ENCODE results near the gene SSRP1. TPM values are rescaled to one million over a fixed set of nuclear protein-coding genes. Genes with fewer than 3 reads are reported as not detected.

Gene SSRP1
- polyA plus RNA-seq, 2 of the 4 experiments (the other 2 are of a cell fraction): 288 to 357 TPM

DNA sequence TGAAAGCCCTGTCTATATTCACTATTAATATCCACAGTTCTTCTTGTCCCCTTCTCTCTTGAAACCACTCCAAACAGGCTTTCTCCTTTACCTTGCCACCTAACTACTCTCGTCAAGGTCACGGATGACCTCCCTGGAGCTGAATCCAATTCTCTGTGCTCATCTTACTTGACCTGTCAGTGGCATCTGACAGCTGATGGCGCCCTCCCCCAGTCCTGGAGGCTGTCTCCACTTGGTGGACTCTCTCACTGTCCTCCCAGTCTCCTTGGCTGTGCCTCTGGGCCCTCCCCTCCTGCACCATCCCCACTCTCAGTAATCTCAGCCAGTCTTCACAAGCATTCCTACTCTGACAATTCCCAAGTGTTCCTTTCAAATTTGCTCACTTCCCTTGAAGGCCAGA, 19.7 kb downstream of the SSRP1 start (continued):
- TF ChIP-seq, protein P1, sequence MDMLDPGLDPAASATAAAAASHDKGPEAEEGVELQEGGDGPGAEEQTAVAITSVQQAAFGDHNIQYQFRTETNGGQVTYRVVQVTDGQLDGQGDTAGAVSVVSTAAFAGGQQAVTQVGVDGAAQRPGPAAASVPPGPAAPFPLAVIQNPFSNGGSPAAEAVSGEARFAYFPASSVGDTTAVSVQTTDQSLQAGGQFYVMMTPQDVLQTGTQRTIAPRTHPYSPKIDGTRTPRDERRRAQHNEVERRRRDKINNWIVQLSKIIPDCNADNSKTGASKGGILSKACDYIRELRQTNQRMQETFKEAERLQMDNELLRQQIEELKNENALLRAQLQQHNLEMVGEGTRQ (IDR thresholded peaks at IDR 0.05): no peak
- no peak for TF ChIP-seq CBX8 (IDR thresholded peaks at IDR 0.05)
- TF ChIP-seq NPAS2 (CRISPR knock-in tag; IDR thresholded peaks at IDR 0.05; ENCODE audit: borderline replicate concordance): no peak

DNA sequence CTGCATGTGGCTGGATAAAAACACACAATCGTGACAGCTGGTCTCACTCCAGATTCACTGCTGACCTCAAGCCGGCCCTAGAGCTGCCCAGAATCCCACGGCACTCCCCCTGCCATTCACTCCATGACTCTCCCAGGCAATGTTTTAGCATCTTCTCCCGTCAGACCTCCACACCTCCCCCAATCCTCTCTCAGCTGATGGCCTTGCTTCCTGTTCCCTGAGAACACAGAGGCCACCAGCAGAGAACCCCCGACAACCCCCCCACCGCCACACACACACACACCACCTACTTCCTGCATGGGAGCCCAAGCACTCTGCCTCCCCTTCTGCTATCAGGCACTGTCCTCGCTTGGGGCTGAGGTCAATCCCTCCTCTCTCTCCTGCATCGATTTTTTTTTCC, 20.2 kb downstream of the SSRP1 start:
- ChIA-PET POLR2A (no interaction called here), CTCF (interaction anchor here (0.6 to 1.2 kb wide), 3 partner anchors 66 to 212 kb away, joined by 3 to 4 read pairs (median 4); no protein-coding TSS in a partner anchor)
- 78% methylated on average over 7 of the region's 8 CpGs for WGBS (ENCODE audit: missing lambda C conversion rate)
- no peak for DNase-seq (ENCODE audit: low read depth in 1 of 2, low spot score in 1 of 2)
- Histone ChIP-seq H3K4me3 (no peak overlapping the region), H3K4me1 (peaks cover 31% of the 10 kb centered on the region), H3K4me2 (no peak overlapping the region), H3K9me3 (no peaks in the 10 kb centered on the region), H3K27ac (no peak overlapping the region)
- no peak for FAIRE-seq
- ATAC-seq: no peak
- TF ChIP-seq, protein P2, sequence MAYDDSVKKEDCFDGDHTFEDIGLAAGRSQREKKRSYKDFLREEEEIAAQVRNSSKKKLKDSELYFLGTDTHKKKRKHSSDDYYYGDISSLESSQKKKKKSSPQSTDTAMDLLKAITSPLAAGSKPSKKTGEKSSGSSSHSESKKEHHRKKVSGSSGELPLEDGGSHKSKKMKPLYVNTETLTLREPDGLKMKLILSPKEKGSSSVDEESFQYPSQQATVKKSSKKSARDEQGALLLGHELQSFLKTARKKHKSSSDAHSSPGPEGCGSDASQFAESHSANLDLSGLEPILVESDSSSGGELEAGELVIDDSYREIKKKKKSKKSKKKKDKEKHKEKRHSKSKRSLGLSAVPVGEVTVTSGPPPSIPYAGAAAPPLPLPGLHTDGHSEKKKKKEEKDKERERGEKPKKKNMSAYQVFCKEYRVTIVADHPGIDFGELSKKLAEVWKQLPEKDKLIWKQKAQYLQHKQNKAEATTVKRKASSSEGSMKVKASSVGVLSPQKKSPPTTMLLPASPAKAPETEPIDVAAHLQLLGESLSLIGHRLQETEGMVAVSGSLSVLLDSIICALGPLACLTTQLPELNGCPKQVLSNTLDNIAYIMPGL (CRISPR knock-in tag; IDR thresholded peaks at IDR 0.05; ENCODE audit: borderline replicate concordance): no peak
- TF ChIP-seq ZC3H11A (IDR thresholded peaks at IDR 0.05): no peak
- TF ChIP-seq, protein P3, sequence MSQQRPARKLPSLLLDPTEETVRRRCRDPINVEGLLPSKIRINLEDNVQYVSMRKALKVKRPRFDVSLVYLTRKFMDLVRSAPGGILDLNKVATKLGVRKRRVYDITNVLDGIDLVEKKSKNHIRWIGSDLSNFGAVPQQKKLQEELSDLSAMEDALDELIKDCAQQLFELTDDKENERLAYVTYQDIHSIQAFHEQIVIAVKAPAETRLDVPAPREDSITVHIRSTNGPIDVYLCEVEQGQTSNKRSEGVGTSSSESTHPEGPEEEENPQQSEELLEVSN (IDR thresholded peaks at IDR 0.05; ENCODE audit: borderline replicate concordance, low read depth): no peak
- TF ChIP-seq ZFP36 (IDR thresholded peaks at IDR 0.05; ENCODE audit: borderline replicate concordance, partially characterized antibody): no peak
- no peak for TF ChIP-seq CEBPB (IDR thresholded peaks at IDR 0.05)
- TF ChIP-seq, protein P4, sequence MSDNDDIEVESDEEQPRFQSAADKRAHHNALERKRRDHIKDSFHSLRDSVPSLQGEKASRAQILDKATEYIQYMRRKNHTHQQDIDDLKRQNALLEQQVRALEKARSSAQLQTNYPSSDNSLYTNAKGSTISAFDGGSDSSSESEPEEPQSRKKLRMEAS (IDR thresholded peaks at IDR 0.05): no peak
- no peak for TF ChIP-seq RFX5 (IDR thresholded peaks at IDR 0.05)
- no peak for TF ChIP-seq CHD2 (IDR thresholded peaks at IDR 0.05; ENCODE audit: low read length, partially characterized antibody)
- TF ChIP-seq BHLHE40 (IDR thresholded peaks at IDR 0.05; ENCODE audit: low read depth, low read length): no peak
- TF ChIP-seq FOSB (CRISPR knock-in tag; IDR thresholded peaks at IDR 0.05): no peak
- TF ChIP-seq CHD4 (IDR thresholded peaks at IDR 0.05; ENCODE audit: borderline replicate concordance): no peak
- TF ChIP-seq JUN (IDR thresholded peaks at IDR 0.05): no peak
- no peak for TF ChIP-seq SREBF2 (IDR thresholded peaks at IDR 0.05)
- no peak for TF ChIP-seq TFCP2L1 (CRISPR knock-in tag; IDR thresholded peaks at IDR 0.05)
- TF ChIP-seq RARB (CRISPR knock-in tag; IDR thresholded peaks at IDR 0.05): no peak
- TF ChIP-seq HOXB13 (CRISPR knock-in tag; IDR thresholded peaks at IDR 0.05; ENCODE audit: low read depth): no peak
- TF ChIP-seq, protein P1 (IDR thresholded peaks at IDR 0.05): no peak
- TF ChIP-seq RNF2 (IDR thresholded peaks at IDR 0.05; ENCODE audit: borderline replicate concordance, low read depth): no peak
- no peak for TF ChIP-seq MAZ (IDR thresholded peaks at IDR 0.05; ENCODE audit: borderline replicate concordance, low read depth, low read length)

Data from A549 (cell line).